ENCODE measurements around the gene SLC36A1. TPM values are rescaled to one million over a fixed set of nuclear protein-coding genes. Genes with fewer than 3 reads are reported as not detected.

Gene SLC36A1
- total RNA-seq, 2 donors from 2014 or later = 15.4 to 33.3 TPM

DNA sequence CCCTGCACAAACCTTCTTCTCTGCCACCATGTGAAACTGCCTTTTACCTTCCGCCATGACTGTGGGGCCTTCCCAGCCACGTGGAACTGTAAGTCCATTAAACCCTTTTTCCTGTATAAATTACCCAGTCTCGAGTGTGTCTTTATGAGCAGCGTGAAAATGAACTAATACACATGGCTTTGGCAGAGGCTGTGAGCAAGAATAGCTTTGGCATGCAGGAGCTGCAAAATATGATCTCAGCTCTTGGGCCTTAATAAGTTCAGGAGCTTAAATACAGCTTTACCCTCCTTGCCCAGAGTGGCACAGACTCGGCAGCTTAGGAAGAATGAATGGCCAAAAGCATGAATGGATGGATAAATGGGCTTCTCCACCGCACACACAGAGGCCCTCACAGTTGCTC lies 15.7 kb upstream of the SLC36A1 start:
- Histone ChIP-seq H3K9ac (ENCODE audit: extremely low read depth, low read length, poor library complexity, severe bottlenecking) (no peak overlapping the region), H3K4me1 (ENCODE audit: control insufficient read depth, insufficient read depth, low read length) (no peaks in the 10 kb centered on the region), H3K36me3 (ENCODE audit: control insufficient read depth, insufficient read depth, low read length) (no peaks in the 10 kb centered on the region), H3K27ac (ENCODE audit: low read depth, low read length) (no peak overlapping the region), H3K27me3 (ENCODE audit: control insufficient read depth, insufficient read depth, low read length, poor library complexity, severe bottlenecking) (no peaks in the 10 kb centered on the region), H3K9me3 (ENCODE audit: control insufficient read depth, low read length) (peaks cover 9% of the 10 kb centered on the region), H3K4me3 (ENCODE audit: low read length) (no peak overlapping the region)
- 92% methylated on average over 5 to 6 of the region's 6 CpGs for WGBS, 2 experiments (ENCODE audit: insufficient coverage in 1 of 2, insufficient read length in 1 of 2)
- DNase-seq = no peak
- Mint-ChIP-seq H3K9me3 (no peaks in the 10 kb centered on the region), H3K4me1 (peaks cover 11% of the 10 kb centered on the region), H3K27ac (no peak overlapping the region), H3K27me3 (ENCODE audit: insufficient read depth) (no peaks in the 10 kb centered on the region), H3K4me3 (no peak overlapping the region), H3K36me3 (ENCODE audit: low read depth) (no peaks in the 10 kb centered on the region)
- TF ChIP-seq, protein P1, sequence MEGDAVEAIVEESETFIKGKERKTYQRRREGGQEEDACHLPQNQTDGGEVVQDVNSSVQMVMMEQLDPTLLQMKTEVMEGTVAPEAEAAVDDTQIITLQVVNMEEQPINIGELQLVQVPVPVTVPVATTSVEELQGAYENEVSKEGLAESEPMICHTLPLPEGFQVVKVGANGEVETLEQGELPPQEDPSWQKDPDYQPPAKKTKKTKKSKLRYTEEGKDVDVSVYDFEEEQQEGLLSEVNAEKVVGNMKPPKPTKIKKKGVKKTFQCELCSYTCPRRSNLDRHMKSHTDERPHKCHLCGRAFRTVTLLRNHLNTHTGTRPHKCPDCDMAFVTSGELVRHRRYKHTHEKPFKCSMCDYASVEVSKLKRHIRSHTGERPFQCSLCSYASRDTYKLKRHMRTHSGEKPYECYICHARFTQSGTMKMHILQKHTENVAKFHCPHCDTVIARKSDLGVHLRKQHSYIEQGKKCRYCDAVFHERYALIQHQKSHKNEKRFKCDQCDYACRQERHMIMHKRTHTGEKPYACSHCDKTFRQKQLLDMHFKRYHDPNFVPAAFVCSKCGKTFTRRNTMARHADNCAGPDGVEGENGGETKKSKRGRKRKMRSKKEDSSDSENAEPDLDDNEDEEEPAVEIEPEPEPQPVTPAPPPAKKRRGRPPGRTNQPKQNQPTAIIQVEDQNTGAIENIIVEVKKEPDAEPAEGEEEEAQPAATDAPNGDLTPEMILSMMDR (conservative IDR thresholded peaks at IDR 0.05) = no peak

DNA sequence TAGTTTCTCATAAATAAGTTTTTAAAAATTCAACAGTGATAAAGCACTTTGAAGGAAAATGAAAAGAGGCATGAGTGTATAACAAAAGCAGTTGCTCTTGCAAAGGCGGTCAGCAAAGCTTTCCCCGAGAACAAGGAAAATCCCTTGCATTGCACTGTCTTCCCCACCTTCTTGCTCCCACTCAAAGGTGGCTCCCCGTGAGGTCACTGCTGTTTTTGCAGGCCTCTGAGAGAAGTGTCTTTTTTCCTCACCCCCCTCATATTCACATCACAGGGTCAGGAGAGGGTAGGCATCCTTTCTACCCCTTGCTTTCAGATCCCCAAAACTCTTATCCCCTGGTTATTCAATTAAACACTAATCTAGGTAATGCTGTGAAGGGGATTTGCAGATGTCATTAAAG lies 15.2 kb upstream of the SLC36A1 start:
- Histone ChIP-seq H3K4me3 (ENCODE audit: low read length) (no peak overlapping the region), H3K36me3 (ENCODE audit: control insufficient read depth, insufficient read depth, low read length) (no peaks in the 10 kb centered on the region), H3K9me3 (ENCODE audit: control insufficient read depth, low read length) (peaks cover 9% of the 10 kb centered on the region), H3K9ac (ENCODE audit: extremely low read depth, low read length, poor library complexity, severe bottlenecking) (no peak overlapping the region), H3K27me3 (ENCODE audit: control insufficient read depth, insufficient read depth, low read length, poor library complexity, severe bottlenecking) (no peaks in the 10 kb centered on the region), H3K27ac (ENCODE audit: low read depth, low read length) (no peak overlapping the region), H3K4me1 (ENCODE audit: control insufficient read depth, insufficient read depth, low read length) (no peaks in the 10 kb centered on the region)
- no peak overlapping the region for H3K27ac Mint-ChIP-seq
- H3K9me3 Mint-ChIP-seq = no peaks in the 10 kb centered on the region
- no peak for DNase-seq
- H3K4me1 Mint-ChIP-seq = peaks cover 6% of the 10 kb centered on the region
- no peaks in the 10 kb centered on the region for H3K27me3 Mint-ChIP-seq (ENCODE audit: insufficient read depth)
- 97 to 100% methylated on average over 2 to 3 of the region's 3 CpGs for WGBS, 2 experiments (ENCODE audit: insufficient coverage in 1 of 2, insufficient read length in 1 of 2)
- TF ChIP-seq, protein P1 (conservative IDR thresholded peaks at IDR 0.05) = peak; percentile 55
- H3K4me3 Mint-ChIP-seq = no peak overlapping the region
- no peaks in the 10 kb centered on the region for H3K36me3 Mint-ChIP-seq (ENCODE audit: low read depth)

DNA sequence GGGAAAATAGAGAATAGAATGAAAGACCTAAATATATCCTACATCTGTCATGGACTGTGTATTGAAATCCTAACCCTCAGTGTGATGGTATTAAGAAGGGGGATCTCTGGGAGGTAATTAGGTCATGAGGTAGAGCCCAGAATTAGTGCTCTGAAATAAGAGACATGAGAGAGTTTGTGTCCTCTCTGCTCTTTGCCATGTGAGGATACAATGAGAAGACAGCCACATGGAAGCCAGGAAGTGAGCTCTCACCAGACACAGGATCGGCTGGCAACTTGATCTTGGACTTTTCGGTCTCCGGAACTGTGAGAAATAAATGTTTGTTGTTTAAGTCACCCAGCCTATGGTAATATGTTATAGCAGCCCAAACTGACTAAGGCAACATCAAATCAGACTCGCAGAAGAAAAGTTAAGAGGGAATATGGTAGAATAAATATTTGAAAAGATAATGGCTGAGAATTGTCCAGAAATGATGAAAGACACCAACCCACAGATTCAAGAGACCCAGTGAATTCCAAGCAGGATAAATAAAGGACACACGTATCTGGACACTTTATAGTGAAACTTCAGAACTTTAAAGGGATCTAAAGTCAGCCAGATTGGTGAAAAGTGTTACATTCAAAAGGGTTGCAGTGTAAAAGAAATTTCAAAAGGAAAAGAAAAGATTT lies 12.7 kb upstream of the SLC36A1 start:
- Mint-ChIP-seq H3K27me3 (ENCODE audit: insufficient read depth) (no peaks in the 10 kb centered on the region), H3K4me3 (no peak overlapping the region), H3K4me1 (peaks cover 4% of the 10 kb centered on the region), H3K27ac (no peak overlapping the region), H3K36me3 (ENCODE audit: low read depth) (no peaks in the 10 kb centered on the region), H3K9me3 (peaks cover 5% of the 10 kb centered on the region)
- Histone ChIP-seq H3K36me3 (ENCODE audit: control insufficient read depth, insufficient read depth, low read length) (no peaks in the 10 kb centered on the region), H3K4me3 (ENCODE audit: low read length) (no peak overlapping the region), H3K4me1 (ENCODE audit: control insufficient read depth, insufficient read depth, low read length) (no peaks in the 10 kb centered on the region), H3K9me3 (ENCODE audit: control insufficient read depth, low read length) (peaks cover 9% of the 10 kb centered on the region), H3K27ac (ENCODE audit: low read depth, low read length) (no peak overlapping the region), H3K27me3 (ENCODE audit: control insufficient read depth, insufficient read depth, low read length, poor library complexity, severe bottlenecking) (no peaks in the 10 kb centered on the region), H3K9ac (ENCODE audit: extremely low read depth, low read length, poor library complexity, severe bottlenecking) (no peak overlapping the region)
- WGBS, 2 experiments (ENCODE audit: insufficient coverage in 1 of 2, insufficient read length in 1 of 2) = 93% methylated on average over 2 to 5 of the region's 5 CpGs
- TF ChIP-seq, protein P1 (conservative IDR thresholded peaks at IDR 0.05) = no peak
- DNase-seq = no peak
